GM19239 (cell line): ENCODE measurements around the gene NAV1.
"Not testable (repeated sequence)": the region's sequence is repeated elsewhere in the genome, so short reads cannot be mapped to it uniquely, and the experiment has no call there.

Source experiments
- DNase-seq: peaks from one replicate; pipeline ENCODE4 v3.0.0; 2011; ENCODE audit warnings: low spot score; ENCODE audit not compliant: insufficient read length
- FAIRE-seq: peaks from 2 replicates; lab custom pipeline; 2011; peaks lifted over from hg19 to GRCh38; lab: Jason Lieb, UNC

NAV1 gene

DNA sequence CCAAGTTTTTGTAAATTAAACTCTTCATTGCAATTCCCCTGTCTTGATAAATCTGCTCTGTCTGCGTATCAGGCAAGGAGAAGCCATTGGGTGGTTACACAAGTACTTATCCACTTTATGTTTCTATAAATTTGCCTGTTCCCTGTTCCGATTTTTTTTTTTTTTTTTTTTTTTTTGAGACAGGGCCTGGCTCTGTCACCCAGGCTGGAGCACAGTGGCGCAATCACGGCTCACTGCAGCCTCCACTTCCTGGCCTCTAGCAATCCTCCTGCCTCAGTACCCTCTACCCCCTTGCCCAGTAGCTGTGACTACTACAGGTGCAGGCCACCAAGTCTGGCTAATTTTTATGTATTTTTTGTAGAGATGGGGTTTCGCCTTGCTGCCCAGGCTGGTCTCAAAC lies 20.9 kb upstream of the NAV1 start:
- FAIRE-seq (no peak), DNase-seq (no peak)

DNA sequence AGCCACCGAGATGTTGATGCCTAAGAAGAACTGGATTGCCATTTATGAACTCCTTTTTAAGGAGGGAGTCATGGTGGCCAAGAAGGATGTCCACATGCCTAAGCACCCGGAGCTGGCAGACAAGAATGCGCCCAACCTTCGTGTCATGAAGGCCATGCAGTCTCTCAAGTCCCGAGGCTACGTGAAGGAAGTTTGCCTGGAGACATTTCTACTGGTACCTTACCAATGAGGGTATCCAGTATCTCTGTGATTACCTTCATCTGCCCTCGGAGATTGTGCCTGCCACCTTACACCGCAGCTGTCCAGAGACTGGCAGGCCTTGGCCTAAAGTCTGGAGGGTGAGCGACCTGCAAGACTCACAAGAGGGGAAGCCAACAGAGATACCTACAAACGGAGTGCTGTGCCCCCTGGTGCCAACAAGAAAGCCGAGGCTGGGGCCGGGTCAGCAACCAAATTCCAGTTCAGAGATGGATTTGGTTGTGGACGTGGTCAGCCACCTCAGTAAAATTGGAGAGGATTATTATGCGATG lies 18.8 kb upstream of the NAV1 start:
- not testable (repeated sequence) for DNase-seq, FAIRE-seq

DNA sequence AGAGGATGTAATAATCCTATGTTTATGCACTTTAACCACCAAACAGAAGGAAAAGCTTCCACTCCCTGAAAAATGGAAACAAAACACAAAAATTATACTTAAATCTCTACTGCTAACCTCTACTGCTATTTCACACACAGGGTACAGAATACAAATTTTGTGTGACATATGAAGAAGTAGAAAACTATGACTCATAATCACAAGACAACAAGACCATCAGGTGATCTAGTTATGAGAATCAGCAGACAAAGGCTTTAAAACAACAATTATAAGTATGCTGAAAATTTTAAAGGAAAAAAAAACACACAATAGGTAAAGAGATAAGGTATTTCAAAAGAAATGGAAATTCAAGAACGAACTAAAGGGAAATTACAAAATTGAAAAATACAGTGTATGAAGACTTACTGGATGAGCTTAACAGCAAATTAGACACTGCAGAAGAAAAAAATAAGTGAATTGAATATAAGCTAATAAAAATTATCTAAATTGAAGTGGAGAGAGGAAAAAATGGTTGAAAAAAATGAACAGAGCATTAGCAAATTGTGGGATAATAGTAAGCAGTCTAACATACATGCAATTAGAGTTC lies 13.6 kb upstream of the NAV1 start:
- DNase-seq (no peak), FAIRE-seq (no peak)

DNA sequence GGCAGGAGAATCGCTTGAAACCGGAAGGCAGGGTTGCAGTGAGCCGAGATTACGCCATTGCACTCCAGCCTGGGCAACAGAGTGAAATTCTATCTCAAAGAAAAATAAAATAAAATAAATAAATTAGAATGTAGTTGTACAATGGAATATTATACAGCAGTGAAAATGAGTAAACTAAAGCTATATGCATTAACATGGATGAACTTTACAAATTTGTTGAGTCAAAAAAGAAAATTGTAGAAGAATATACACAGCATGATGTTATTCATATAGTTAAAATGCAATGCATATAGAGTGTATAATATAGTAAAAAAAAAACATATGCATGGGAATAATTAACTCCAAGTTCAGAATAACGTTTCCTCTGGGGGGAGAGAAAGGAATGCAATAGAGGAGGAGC lies 11.0 kb upstream of the NAV1 start:
- no peak for DNase-seq
- FAIRE-seq, result no peak

DNA sequence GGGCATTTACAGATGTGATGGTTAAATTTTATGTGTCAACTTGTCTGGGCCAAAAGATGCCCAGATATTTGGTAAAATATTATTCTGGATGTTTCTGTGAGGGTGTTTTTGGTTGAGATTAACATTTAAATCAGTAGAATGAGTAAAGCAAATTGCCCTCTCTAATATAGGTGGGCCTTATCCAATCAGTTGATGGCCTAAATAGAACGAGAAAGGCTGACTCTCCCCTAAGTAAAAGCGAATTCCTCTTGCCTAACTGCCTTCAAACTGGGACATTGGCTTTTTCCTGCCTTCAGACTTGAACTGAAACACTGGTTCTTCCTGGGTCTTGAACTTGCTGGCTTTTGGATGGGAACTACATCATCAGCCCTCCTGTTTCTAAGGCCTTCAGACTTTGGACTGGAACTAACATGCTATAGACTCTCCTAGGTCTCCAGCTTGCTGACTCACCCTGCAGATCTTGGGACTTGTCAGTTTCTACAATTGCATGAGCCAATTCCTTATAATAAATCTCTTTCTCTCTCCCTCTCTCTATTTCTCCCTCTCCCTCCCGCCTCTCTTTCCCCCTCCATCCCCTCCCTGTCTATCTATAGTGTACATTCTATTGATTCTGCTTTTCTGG lies 10.2 kb upstream of the NAV1 start:
- DNase-seq, result no peak
- FAIRE-seq, result no peak

DNA sequence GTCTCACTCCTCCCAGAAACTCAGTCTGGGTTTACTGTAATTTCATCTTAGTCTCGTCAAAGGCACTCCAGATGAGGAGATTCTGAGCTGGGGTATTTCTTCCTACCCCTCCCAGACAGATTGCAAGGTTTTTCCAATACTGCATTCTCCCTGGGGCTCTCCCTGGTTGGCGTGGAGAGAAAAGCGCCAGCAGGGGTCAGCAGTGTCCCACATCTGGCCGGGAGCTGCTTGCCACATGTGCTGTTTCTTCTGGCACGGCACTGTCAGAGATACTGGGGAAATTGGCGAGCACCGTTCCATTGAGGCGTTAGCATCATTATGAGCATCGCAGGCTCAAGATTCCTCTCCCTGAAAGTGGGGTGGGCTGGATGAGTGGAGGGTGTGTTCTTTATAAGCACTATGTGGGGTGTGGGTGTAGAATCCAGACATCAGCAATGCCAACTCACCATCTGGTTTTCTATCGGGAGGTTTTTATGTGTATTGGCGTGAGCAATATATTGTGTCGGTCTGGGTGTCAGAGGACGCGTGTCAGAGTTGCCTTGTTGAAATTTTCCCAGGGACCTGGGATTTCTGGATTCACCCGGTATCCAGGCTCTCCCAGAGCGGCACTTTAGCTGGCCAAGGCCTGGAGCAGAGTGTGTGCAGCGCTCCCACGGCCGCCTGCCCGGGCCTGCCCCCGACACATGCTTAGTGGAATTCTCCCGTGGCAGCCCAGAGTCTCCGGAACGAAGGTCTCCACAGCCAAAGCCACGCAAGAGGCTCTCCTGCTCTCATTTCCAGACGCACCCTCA lies 8.0 kb upstream of the NAV1 start:
- peak; percentile 21 for FAIRE-seq
- DNase-seq, result no peak

DNA sequence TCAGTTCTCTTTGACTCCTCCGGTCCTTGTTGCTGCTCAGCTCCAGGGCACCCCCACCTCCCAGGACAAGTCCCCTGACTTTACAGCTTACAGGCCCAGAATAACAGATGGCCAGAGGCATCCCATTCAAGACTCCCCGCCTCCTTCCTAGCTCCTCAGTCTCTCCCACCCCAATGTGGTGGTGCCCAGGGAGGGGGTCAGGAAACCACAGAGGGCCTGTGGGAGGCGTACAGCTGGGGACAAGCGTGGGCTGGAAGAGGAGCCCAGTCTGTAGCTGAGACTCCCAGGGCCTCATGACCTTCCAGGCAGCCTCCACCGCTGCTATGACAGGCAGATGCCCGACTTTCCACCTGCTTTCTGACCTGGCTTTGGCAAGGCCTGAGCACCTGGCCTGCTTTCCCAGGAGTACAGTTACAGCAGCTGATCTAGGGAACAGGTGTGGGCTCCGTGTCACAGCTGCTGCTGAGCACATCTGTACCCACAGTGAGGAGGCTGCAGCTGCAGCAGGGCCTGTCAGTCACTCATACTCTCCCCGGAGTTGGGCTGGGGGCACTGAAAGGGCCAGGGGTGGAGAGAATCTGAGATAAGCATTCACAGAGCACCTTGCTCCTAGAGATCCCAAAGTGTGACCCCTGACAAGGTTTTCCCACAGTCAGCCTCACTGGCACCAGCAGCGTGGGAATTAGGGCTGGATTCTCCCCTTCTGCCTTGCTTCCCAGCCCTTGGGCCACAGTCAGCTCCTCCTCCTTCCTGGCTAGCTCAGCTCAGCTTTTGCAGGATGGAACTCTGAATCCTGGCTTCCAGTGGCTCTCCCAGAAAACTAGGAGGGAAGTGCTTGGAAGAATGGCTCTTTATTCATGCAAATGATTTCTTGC lies 7.1 kb upstream of the NAV1 start:
- DNase-seq (no peak), FAIRE-seq (no peak)

DNA sequence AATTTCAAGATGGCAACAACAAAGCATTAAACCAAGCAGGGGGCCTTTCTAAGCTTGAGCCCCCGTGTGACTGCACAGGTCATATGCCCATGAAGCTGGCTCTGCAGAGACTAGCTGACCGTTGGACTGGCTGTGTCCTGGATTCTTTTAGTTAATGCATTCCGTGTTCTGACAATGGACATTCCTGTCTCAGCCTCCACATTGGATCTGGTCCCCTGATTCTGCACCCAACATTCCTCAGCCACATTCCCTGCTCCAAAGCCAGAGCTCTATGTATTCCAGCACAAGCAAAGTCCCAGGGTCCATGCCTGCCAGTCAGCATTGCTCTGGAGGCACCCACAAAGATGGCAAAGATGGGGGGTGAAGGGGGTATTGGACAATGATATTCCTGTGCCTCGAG lies 5.1 kb upstream of the NAV1 start:
- FAIRE-seq (no peak), DNase-seq (no peak)

DNA sequence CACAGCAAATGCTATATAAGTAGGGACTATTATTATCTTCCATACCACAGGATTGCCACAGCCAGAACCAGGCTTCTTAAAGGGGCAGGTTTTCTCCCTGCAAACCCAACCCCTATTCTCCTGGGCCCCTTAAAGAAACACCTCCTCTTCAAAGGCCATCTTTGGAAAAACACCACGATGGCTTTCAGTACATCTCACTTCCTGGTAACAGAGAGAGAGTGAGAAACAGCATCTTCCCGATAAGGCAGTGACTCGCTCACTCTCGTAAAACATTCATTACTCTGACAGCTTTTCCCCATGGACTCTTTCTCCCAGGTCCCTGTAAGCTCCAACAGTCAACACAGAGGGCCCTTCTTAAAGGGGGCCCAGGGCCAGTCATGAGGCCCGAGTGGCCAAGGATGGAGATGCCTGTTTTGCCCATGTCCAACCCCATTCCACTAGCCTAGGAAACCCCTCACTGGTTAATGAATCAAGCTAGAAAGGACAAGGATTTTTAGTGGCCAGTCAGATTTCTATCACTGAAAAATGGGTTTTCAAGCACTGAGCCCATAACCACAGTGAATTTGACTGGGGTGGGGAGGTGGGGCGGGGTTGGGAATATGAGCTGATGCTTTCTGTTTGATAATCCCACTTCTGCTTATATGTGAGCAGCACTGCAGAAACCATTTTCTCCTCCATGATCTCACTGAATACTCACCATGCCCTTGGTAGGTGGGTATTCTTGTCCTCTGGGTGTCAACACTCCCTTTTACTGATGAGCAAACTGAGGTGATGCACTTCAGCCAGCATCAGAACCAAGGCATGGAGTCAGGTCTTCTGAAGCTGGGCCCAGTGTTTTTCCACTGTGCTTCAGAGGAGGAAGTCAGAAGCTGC lies 3.6 kb upstream of the NAV1 start:
- FAIRE-seq, result no peak
- DNase-seq, result no peak

DNA sequence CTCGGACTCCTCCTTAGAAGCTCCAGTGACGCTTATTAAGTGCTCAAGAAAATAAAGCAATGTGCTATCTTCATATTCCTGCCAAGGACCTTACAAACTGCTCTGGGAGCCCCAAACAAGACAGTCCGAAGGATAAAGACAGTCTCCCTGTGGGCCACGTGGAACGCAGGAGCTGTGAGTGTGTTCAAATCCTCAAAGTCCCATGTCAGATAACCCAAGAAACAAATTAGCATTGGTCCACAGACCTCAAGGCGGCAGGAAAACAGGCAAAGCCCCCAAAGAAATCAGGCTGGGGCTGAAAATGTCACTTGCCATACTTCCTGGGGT lies 3.0 kb upstream of the NAV1 start:
- DNase-seq (no peak), FAIRE-seq (no peak)

DNA sequence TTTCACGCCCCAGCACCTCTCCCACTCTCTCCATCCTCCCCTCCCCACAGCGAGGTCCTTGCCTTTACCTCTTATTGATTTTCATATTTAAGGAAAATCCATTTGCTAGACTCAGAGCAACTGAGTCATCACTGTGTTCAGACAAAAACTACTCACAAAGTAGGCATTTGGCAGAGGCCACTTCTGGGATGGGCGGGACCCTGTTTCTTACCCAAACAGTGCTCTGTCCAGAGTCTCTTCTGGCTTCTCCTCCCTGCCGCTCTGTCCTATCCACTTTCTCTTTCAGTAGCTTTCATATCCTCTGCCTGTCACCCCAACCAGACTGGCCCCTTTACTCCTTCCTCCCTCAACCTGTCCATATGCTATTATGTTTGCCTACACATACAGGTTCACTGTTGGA lies 2.4 kb upstream of the NAV1 start:
- FAIRE-seq, result no peak

DNA sequence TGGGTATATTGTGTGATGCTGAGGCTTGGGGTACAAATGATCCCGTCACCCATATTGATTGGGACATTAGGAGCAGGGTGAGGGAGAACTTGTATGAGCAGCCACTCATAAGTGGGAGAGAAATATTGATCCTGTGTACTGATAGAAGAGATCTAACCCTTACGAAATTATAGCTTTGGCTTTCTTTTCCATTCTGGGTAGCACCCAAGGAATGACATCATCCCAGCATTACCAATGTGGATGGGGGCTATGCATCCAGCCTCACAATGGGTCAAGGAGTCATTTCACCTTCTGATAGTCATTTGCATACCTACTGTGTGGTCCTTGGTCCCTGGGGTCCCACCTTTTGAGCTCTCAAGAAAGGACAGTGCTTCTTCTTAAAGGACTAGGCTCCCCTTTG lies 1.9 kb upstream of the NAV1 start:
- FAIRE-seq (no peak), DNase-seq (no peak)

More for the DNA sequence above, 2.4 kb upstream of the NAV1 start:
- DNase-seq, result no peak

DNA sequence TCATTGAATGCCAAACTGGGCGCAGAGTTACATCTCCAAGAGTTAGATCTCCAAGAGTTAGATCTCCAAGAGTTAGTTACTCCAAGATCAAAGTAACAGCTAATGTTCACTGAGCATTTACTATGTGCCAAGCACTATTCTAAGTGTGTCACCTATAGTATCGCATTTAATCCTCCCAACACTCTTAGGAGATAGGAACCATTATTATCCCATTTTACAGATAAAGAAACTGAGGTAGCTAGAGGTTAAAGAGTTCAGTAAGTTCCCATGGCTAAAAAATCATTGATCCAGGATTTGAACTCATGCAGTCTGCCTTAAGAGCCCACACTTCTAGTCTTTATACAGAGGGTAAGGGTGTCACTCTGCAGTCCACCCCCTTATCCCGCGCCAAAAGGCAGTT lies 1.5 kb upstream of the NAV1 start:
- DNase-seq (no peak), FAIRE-seq (no peak)

DNA sequence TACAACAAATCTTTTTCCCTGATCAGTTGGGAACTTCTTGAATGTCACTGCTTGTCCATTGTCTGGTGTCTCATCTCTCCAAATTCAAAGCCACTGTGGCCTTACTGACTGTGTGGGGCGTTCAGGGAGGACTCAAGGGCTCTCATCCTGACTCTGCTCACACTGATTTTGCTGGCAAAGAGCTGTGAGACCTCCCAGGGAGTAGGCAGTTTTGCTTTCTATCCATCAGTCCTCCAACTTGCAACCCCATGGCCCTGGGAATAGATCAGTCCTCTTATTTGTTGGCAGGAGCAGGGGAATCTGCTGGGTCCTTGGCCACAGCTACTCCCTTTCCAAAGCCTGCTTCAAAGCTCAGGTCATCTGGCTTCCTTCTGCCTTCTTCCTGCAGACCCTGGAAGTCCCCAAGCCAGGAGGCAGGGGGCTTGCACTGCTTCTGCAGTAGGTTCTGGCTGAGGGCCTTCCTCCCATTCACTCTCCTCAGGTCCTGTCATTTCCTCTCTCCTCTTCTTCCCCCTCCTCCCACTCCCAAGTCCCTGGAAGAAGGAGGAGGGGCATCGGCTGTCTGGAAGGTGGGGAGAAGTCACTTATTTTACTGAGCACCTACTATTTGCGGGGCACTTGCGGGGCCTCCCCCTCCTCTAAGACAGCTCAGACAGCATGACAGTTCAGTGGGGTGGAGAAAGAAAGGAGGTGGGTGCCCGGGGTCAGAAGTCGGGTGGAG lies 876 bp upstream of the NAV1 start:
- DNase-seq (no peak), FAIRE-seq (no peak)

DNA sequence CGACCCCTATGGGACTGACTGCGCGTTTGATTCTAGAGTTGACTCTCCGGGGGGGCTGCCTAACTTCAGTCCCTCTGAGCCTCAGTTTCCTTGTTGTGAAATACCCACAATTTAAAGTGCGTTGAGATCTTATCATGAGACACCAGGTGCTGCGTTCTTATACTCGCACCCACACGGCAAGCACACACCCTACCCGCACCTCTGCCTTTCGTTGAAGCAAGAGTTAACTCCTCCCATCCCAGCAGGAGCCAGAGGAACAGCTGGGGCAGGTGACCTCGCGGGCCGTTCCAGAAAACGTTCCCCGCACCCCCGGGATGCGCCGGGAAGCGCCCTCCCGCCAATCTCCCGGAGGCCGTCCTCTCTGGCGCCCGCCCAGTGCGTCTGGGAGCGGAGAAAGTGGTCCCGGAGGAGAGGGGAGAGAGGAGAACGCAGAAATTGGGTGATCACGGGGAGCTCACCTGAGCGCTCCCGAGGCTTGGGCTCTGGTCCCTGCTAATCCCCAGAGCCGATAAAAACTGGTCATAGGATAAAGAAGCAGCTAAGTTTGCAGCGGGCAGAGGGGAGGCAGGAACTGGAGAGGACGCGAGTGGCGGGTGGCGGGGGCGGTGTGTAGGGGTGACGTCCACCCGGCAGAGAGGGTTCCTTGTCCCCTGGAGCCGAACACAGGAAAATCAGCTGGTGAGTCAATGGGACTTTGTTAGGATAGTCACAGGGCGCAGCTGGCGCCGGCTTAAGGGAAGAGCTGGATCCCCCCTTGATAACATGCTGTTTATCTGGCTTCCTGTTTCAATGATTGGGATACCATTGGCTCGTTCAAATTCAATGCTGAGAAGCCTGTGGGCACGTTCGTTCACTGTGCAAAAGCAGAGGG lies 869 bp downstream of the NAV1 start:
- DNase-seq, result no peak
- FAIRE-seq, result no peak

DNA sequence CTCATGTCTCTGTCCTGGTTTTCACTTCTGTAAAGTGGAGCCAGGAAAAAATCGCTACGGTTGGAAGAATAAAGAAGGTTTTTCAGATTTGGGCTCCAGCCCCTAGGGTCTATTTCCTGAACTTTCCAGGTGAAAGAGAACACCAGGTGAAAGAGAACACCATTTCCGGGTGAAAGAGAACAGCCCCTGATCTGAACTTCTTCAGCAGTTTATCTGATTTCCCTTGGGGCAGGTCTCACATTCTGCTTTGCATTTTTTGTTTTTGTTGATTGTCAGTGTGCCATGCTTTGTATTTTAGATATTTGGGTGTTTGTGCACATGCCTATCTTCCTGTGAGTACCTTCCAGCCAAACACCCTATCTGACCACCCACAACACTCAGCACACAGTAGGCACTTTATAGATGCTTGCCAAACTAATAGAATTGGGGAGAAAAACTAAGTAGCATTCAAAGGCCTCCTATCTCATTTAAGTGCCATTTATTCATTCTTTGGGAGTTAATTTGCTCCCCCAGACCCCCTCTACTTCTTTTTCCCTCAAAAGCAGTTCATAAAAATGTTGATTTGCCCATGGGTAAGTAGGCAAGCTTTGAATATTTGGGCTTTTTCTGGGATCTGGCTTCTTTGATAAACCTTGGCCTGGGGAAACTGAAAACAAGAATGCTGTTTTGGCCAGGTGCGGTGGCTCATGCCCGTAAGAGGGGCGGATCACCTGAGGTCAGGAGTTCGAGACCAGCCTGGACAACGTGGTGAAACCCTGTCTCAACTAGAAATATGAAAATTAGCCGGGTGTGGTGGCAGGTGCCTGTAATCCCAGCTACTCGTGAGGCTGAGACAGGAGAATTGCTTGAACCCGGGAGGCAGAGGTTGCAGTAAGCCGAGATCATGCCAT lies 2.2 kb downstream of the NAV1 start:
- FAIRE-seq (no peak), DNase-seq (no peak)
